Smooth muscle cell (in vitro differentiated cells): ENCODE results near the gene PAX8. TPM values are rescaled to one million over a fixed set of nuclear protein-coding genes. Genes with fewer than 3 reads are reported as not detected.
"Not testable (repeated sequence)": the region's sequence is repeated elsewhere in the genome, so short reads cannot be mapped to it uniquely, and the experiment has no call there.

Experiments
- DNase-seq: peaks from one replicate; lab custom pipeline; 2025; ENCODE audit not compliant: unreplicated experiment; lab: John Stamatoyannopoulos, UW
- H2AFZ ChIP-seq: fragments of 200-600 bp; sonication (generic); 2 replicates; pipeline ENCODE4 v1.6.0; 2016; ENCODE audit warnings: antibody characterized with exemption, low read depth, mild to moderate bottlenecking
- H3F3A ChIP-seq: fragments of 200-600 bp; sonication (generic); 2 replicates; pipeline ENCODE4 v1.6.0; 2017; ENCODE audit warnings: antibody characterized with exemption, low read depth
- H3K27ac ChIP-seq: fragments of 200-600 bp; sonication (generic); 2 replicates; pipeline ENCODE4 v1.5.1; 2016; ENCODE audit warnings: low read depth, mild to moderate bottlenecking
- H3K27me3 ChIP-seq: fragments of 200-600 bp; sonication (generic); 2 replicates; pipeline ENCODE4 v1.6.1; 2016; ENCODE audit warnings: low read depth, mild to moderate bottlenecking
- H3K36me3 ChIP-seq: fragments of 200-600 bp; sonication (generic); 2 replicates; pipeline ENCODE4 v1.5.1; 2016; ENCODE audit warnings: low read depth
- H3K4me1 ChIP-seq: fragments of 200-600 bp; sonication (generic); 2 replicates; pipeline ENCODE4 v1.5.1; 2016; ENCODE audit warnings: low read depth
- H3K4me2 ChIP-seq: fragments of 200-600 bp; sonication (generic); 2 replicates; pipeline ENCODE4 v1.6.0; 2016; ENCODE audit warnings: mild to moderate bottlenecking
- H3K4me3 ChIP-seq: fragments of 200-600 bp; sonication (generic); 2 replicates; pipeline ENCODE4 v1.5.1; 2016; ENCODE audit warnings: mild to moderate bottlenecking
- H3K79me2 ChIP-seq: fragments of 200-600 bp; sonication (generic); 2 replicates; pipeline ENCODE4 v1.6.0; 2016; ENCODE audit warnings: low read depth, mild to moderate bottlenecking
- H3K9ac ChIP-seq: fragments of 200-600 bp; sonication (generic); 2 replicates; pipeline ENCODE4 v1.6.0; 2016; ENCODE audit warnings: low read depth
- H3K9me3 ChIP-seq: fragments of 200-600 bp; sonication (generic); replicated peaks from 2 replicates; pipeline ENCODE4 v1.5.1; 2016; ENCODE audit warnings: low read depth
- H4K20me1 ChIP-seq: fragments of 200-600 bp; sonication (generic); 2 replicates; pipeline ENCODE4 v1.6.0; 2016; ENCODE audit warnings: low read depth
- WGBS: methylation state at CpG from one replicate; pipeline ENCODE4 v1.1.7; 2016; ENCODE audit warnings: low lambda C conversion rate; 5-methylcytosine and 5-hydroxymethylcytosine counted together
- polyA plus RNA-seq: library from polyadenylated mRNA; unstranded; fragments of >200 nt; fragmentation: Nextera tagmentation; extraction: Ambion mirVana; gene quantifications from 2 replicates; pipeline ENCODE4 v1.2.1, GENCODE V29; 2016
- total RNA-seq: library from RNA; depleted of rRNA; stranded (reverse); fragments of >200 nt; gene quantifications from 2 replicates; pipeline ENCODE4 v1.2.3, GENCODE V29; 2014
- TF ChIP-seq, protein P1 (sequence below): fragments of 200-600 bp; sonication (generic); IDR thresholded peaks from 2 replicates; pipeline ENCODE4 v1.5.1; 2017; ENCODE audit warnings: borderline replicate concordance, mild to moderate bottlenecking, antibody characterized with exemption; ENCODE audit not compliant: insufficient read depth, poor library complexity, severe bottlenecking

The PAX8 gene
- total and polyA plus RNA-seq, 2 experiments from 2014 or later: not detected

DNA sequence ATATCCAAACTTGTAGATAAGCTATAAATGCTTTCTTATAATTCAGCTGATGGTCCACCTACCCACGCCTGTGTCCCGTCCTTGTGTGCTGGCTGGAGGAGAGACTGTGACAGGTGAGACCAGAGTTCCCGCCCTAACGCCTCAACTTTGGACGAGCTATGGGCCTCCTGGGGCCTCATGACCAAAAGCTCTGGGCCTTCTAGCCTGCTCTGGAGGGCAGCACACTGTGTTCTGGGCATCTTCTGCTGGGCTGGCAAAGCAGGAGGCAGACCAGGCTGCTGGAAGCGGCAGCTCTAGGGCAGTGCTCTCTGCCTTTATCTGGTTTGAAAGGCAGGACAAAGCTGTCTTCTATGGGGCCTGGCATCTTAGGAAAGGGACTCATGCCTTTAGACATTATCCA, 26.0 kb upstream of the PAX8 start:
- H3K79me2 ChIP-seq: no peaks in the 10 kb centered on the region
- no peak overlapping the region for H3K4me3 ChIP-seq
- H3K27ac ChIP-seq: no peak overlapping the region
- H3K27me3 ChIP-seq: no peaks in the 10 kb centered on the region
- no peaks in the 10 kb centered on the region for H3F3A ChIP-seq
- no peaks in the 10 kb centered on the region for H3K36me3 ChIP-seq
- H3K4me1 ChIP-seq: peaks cover 8% of the 10 kb centered on the region
- H3K9ac ChIP-seq: no peak overlapping the region
- H4K20me1 ChIP-seq: no peaks in the 10 kb centered on the region
- TF ChIP-seq, protein P1, sequence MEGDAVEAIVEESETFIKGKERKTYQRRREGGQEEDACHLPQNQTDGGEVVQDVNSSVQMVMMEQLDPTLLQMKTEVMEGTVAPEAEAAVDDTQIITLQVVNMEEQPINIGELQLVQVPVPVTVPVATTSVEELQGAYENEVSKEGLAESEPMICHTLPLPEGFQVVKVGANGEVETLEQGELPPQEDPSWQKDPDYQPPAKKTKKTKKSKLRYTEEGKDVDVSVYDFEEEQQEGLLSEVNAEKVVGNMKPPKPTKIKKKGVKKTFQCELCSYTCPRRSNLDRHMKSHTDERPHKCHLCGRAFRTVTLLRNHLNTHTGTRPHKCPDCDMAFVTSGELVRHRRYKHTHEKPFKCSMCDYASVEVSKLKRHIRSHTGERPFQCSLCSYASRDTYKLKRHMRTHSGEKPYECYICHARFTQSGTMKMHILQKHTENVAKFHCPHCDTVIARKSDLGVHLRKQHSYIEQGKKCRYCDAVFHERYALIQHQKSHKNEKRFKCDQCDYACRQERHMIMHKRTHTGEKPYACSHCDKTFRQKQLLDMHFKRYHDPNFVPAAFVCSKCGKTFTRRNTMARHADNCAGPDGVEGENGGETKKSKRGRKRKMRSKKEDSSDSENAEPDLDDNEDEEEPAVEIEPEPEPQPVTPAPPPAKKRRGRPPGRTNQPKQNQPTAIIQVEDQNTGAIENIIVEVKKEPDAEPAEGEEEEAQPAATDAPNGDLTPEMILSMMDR: no peak
- 88% methylated on average over 6 of the region's 6 CpGs for WGBS
- H3K4me2 ChIP-seq: no peak overlapping the region
- H3K9me3 ChIP-seq: no peaks in the 10 kb centered on the region
- no peak overlapping the region for H2AFZ ChIP-seq
- no peak for DNase-seq

DNA sequence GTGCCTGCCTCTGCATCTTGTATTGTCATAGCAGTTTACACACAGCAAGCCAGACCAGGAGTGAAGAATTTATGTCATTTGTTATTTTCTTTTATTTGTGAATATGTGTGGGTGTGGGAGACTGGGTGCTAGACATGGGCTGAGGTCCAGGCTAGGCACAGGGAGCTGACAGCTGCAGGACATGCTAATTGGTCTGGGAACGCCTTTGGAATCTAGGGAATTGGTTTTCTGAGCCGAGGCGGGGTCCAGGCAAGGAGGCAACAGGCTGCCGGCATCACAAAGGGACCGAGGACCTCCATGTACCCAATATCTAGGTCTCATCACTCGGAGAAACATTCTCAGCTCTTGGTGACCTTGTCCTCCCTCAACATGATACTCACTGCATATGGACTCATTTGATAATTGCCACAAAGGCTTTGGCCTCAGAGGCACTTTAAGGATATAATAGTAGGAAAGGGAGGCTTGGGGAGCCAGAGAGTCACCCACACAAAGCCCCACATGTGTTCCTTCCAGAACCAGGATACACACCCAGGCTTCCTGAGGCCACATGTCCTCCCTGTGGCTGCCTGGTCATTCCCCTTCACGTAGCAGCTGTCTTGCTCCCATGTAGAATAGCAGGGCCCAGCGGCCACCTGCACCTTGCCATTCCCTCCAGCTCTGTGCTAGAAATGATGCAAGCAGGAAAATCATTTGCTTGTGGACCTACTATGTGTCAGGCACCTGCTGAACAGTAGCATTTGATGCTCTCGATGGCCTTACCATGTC, 23.7 kb upstream of the PAX8 start:
- H3K4me1 ChIP-seq, H3K36me3 ChIP-seq, H3K9me3 ChIP-seq, H3K4me3 ChIP-seq, H3F3A ChIP-seq, H3K27me3 ChIP-seq, DNase-seq, H3K9ac ChIP-seq, H3K27ac ChIP-seq, H2AFZ ChIP-seq, H4K20me1 ChIP-seq, H3K4me2 ChIP-seq, H3K79me2 ChIP-seq: not testable (repeated sequence)
- 77% methylated on average over 9 of the region's 9 CpGs for WGBS

DNA sequence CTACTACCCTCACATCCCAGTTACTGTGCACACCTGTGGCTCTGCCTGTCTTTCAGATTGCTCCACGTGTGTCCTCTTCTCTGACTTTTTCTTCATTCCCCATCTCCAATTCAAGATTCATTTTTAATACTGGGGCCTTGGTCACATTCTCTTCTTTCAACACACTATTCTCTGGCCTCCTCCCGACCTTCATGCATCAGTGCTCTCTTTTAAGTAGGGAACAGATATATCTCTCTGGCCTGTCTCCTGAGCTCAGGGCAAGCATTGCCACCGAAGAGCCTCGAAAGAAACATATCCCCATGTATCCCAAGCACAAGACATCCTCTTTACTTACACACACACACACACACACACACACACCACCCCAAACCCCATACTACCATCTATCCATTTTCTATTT, 21.6 kb upstream of the PAX8 start:
- H3K27me3 ChIP-seq: no peaks in the 10 kb centered on the region
- no peak overlapping the region for H3K4me3 ChIP-seq
- no peak overlapping the region for H3K9ac ChIP-seq
- H3K79me2 ChIP-seq: no peaks in the 10 kb centered on the region
- 86% methylated on average over 4 of the region's 4 CpGs for WGBS
- TF ChIP-seq, protein P1: no peak
- H3K36me3 ChIP-seq: no peaks in the 10 kb centered on the region
- no peak overlapping the region for H3K4me2 ChIP-seq
- no peaks in the 10 kb centered on the region for H3K9me3 ChIP-seq
- H3F3A ChIP-seq: no peaks in the 10 kb centered on the region
- no peaks in the 10 kb centered on the region for H4K20me1 ChIP-seq
- no peak for DNase-seq
- no peak overlapping the region for H3K27ac ChIP-seq
- peaks cover 6% of the 10 kb centered on the region for H3K4me1 ChIP-seq
- no peak overlapping the region for H2AFZ ChIP-seq

DNA sequence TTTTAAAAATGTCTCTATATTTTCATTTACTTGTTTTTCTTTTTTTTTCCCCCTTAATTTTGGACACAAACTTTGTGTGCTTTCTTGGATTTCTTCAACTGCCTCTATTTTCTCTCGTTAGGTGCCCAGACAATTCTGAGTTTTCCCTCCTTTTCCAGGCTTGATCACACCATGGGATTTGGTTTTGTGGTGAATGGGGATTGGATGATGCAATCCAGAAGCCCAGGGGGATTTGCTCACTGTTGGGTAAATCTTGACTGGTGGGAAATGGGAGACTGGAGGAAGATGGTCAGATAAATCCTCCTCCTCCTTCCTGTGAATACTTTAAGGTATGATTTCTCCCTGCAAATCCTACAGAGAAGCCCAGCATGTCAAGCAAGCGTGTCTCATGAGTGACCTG, 19.5 kb upstream of the PAX8 start:
- Histone ChIP-seq H3K79me2 (no peaks in the 10 kb centered on the region), H3K4me2 (no peak overlapping the region), H4K20me1 (no peaks in the 10 kb centered on the region), H3K9me3 (no peaks in the 10 kb centered on the region), H3K27ac (no peak overlapping the region), H3F3A (no peaks in the 10 kb centered on the region), H2AFZ (no peak overlapping the region), H3K4me1 (no peaks in the 10 kb centered on the region), H3K9ac (no peak overlapping the region), H3K36me3 (no peaks in the 10 kb centered on the region), H3K4me3 (no peak overlapping the region), H3K27me3 (peaks cover 20% of the 10 kb centered on the region)
- TF ChIP-seq, protein P1: no peak
- no peak for DNase-seq
- 51% methylated on average over 2 of the region's 2 CpGs for WGBS

DNA sequence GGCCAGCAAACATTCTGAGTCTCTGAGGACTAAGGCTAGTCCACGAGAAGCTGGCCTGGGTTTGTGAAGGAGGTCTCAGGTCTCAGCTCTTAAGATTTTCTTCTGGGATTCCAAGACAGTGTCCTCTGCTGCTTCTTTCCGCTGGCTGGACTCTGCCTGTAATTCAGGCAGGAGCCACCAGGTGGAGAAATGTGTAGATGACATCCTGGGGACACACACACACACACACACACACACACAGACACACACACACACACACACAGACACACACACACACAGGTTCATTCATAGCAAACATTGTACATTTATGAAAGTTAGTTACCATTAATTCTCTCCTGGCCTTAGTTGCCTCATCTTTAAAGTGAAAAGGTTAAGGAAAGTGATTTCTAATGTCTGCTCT, 18.9 kb upstream of the PAX8 start:
- not testable (repeated sequence) for H3K4me1 ChIP-seq, DNase-seq, H3K9ac ChIP-seq, H2AFZ ChIP-seq, H3K27ac ChIP-seq, H3K36me3 ChIP-seq, H3K9me3 ChIP-seq, H3F3A ChIP-seq, H3K4me3 ChIP-seq, H3K79me2 ChIP-seq, H4K20me1 ChIP-seq, H3K4me2 ChIP-seq
- peaks cover 25% of the 10 kb centered on the region for H3K27me3 ChIP-seq
- 21% methylated on average over 1 of the region's 2 CpGs for WGBS
